SH-SY5Y (cell line): ENCODE measurements around the gene ZNF32.

ENCODE experiments used
- GATA2 ChIP-seq: IDR thresholded peaks from 2 replicates; pipeline ENCODE4 v1.6.1; 2011; ENCODE audit warnings: mild to moderate bottlenecking, low read depth, low read length
- GATA3 ChIP-seq: IDR thresholded peaks from 2 replicates; pipeline ENCODE4 v1.6.1; 2011; ENCODE audit warnings: low read depth, mild to moderate bottlenecking, low read length, moderate library complexity

DNA sequence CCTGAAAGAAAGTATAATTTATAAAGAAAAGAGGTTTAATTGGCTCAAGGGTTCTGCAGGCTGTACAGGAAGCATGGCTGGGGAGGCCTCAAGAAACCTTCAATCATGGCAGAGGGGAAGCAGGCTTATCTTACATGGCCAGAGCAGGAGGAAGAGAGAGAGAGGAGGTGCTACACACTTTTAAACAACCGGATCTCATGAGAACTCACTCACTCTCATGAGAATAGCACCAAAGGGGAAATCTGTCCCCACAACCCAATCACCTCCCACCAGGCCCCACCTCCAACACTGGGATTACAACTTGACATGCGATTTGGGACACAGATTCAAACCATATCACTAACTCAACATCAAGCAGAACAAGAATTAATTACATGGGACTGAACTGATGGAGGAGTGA, 49.3 kb downstream of the ZNF32 start:
- TF ChIP-seq GATA2 (no peak), GATA3 (no peak)
